ENCODE data around the gene GDF9.

The GDF9 gene, protein sequence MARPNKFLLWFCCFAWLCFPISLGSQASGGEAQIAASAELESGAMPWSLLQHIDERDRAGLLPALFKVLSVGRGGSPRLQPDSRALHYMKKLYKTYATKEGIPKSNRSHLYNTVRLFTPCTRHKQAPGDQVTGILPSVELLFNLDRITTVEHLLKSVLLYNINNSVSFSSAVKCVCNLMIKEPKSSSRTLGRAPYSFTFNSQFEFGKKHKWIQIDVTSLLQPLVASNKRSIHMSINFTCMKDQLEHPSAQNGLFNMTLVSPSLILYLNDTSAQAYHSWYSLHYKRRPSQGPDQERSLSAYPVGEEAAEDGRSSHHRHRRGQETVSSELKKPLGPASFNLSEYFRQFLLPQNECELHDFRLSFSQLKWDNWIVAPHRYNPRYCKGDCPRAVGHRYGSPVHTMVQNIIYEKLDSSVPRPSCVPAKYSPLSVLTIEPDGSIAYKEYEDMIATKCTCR

DNA sequence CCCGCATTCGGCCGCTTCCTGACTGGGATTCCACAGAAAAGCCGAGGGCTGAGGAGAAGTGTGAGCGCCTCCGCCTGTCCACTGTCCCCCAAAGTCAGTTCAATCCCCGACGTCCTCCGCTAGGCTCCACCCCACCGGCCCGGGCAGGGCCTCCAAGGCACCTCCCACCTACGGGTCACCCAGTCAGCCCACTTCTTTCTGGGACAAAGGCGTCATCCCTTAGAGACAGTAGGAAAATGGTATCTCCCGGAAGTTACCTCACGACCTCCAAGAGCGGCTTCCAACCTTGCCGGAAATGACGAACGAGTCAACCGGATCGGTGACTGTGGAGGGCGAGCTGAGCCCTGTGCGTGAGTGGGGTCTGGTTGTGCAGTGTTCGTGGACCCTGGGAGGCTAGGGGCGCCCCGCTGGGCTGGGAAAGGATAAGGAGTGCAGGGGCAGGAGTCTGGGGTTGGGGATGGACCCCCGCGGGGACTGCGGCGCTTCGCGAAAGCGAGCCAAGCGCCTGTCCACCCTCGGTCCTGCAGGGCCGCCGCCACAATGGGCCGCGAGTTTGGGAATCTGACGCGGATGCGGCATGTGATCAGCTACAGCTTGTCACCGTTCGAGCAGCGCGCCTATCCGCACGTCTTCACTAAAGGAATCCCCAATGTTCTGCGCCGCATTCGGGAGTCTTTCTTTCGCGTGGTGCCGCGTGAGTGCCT is at the start of gene GDF9, which contains the start of gene UQCRQ:
GDF9 (minus strand) TSS at position 128 of the 704 bp plus-strand sequence. CDS start 1,936 bp downstream, outside the sequence.
UQCRQ (plus strand) TSS at position 301 of the 704 bp plus-strand sequence; CDS start at position 541, 240 bp downstream.
- Histone ChIP-seq H3K27ac (ENCODE audit: low read length) (peak within 1 kb of the TSS; percentile 94), H3K4me1 (ENCODE audit: control insufficient read depth in 1 of 2, insufficient read depth in 2 of 2, low read length in 2 of 2) (peaks cover 5 to 12% of the 10 kb centered on the region in 2 donors), H3K4me3 (ENCODE audit: low read depth in 1 of 2, low read length in 2 of 2) (peak within 1 kb of the TSS; percentile 89 to 96), H3K36me3 (ENCODE audit: control insufficient read depth in 1 of 2, insufficient read depth in 2 of 2, low read length in 2 of 2) (peaks cover 15 to 28% of the 10 kb centered on the region in 2 donors), H3K27me3 (ENCODE audit: low read depth, low read length) (no peaks in the 10 kb centered on the region), H3K9me3 (ENCODE audit: control insufficient read depth in 1 of 2, low read length in 2 of 2) (no peaks in the 10 kb centered on the region)

- Histone ChIP-seq H3K27ac (ENCODE audit: low read length) (no peak overlapping the region), H3K4me1 (ENCODE audit: control insufficient read depth in 1 of 2, insufficient read depth in 2 of 2, low read length in 2 of 2) (no peaks in the 10 kb centered on the region), H3K36me3 (ENCODE audit: control insufficient read depth in 1 of 2, insufficient read depth in 2 of 2, low read length in 2 of 2) (peaks cover 9 to 29% of the 10 kb centered on the region in 2 donors), H3K9me3 (ENCODE audit: control insufficient read depth in 1 of 2, low read length in 2 of 2) (no peaks in the 10 kb centered on the region), H3K4me3 (ENCODE audit: low read depth in 1 of 2, low read length in 2 of 2) (no peak overlapping the region), H3K27me3 (ENCODE audit: low read depth, low read length) (no peaks in the 10 kb centered on the region)
These were observed 49.4 kb upstream of the GDF9 start for GRCh38 chr5:132915681-132916080.

- H3K36me3 ChIP-seq (ENCODE audit: control insufficient read depth in 1 of 2, insufficient read depth in 2 of 2, low read length in 2 of 2), result peaks cover 6 to 17% of the 10 kb centered on the region in 2 donors
- H3K4me1 ChIP-seq (ENCODE audit: control insufficient read depth in 1 of 2, insufficient read depth in 2 of 2, low read length in 2 of 2), result no peaks in the 10 kb centered on the region
- H3K27ac ChIP-seq (ENCODE audit: low read length), result no peak overlapping the region
- no peaks in the 10 kb centered on the region for H3K27me3 ChIP-seq (ENCODE audit: low read depth, low read length)
- no peaks in the 10 kb centered on the region for H3K9me3 ChIP-seq (ENCODE audit: control insufficient read depth in 1 of 2, low read length in 2 of 2)
- no peak overlapping the region for H3K4me3 ChIP-seq (ENCODE audit: low read depth in 1 of 2, low read length in 2 of 2)
These were observed 43.4 kb upstream of the GDF9 start for GRCh38 chr5:132909702-132910101.

DNA sequence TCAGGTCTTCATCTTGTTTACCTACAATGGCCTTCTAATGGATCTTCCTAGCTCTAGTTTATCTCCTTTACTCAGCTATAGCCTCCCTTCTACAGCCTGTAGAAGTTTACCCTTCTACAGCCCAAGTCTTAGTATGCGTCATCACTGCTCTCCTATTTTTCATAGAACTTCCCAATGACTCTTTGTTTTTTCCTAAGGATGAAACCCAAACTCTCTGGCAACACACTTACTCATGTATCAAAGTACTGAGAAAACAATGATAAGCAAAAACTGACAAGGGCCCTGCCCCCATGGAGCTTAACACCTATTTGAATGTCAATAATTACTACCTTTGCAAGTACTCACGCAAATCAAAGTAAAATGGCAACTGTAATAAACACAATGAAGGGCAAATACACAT is 40.9 kb upstream of the GDF9 start:
- Histone ChIP-seq H3K27ac (ENCODE audit: low read length) (no peak overlapping the region), H3K27me3 (ENCODE audit: low read depth, low read length) (no peaks in the 10 kb centered on the region), H3K36me3 (ENCODE audit: control insufficient read depth in 1 of 2, insufficient read depth in 2 of 2, low read length in 2 of 2) (peaks cover 11 to 14% of the 10 kb centered on the region in 2 donors), H3K4me1 (ENCODE audit: control insufficient read depth in 1 of 2, insufficient read depth in 2 of 2, low read length in 2 of 2) (no peaks in the 10 kb centered on the region), H3K9me3 (ENCODE audit: control insufficient read depth in 1 of 2, low read length in 2 of 2) (no peaks in the 10 kb centered on the region), H3K4me3 (ENCODE audit: low read depth in 1 of 2, low read length in 2 of 2) (no peak overlapping the region)

DNA sequence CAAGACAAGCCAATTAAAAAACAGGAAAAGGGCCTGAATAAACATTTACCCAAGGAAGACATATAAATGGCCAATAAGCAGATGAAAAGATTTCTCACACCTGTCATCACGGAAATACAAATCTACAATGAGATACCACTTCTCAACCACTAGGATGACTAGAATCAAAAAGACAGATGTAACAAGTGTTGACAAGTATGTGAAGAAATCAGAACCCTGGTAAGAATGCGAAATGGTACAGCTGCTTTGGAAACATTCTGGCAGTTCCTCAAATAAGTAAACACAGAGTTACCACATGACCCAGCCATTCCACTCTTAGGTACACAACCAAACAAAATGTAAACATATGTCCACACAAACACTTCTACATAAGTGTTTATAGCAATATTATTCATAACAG is 39.7 kb upstream of the GDF9 start:
- Histone ChIP-seq H3K4me1 (ENCODE audit: control insufficient read depth in 1 of 2, insufficient read depth in 2 of 2, low read length in 2 of 2) (no peaks in the 10 kb centered on the region), H3K9me3 (ENCODE audit: control insufficient read depth in 1 of 2, low read length in 2 of 2) (no peaks in the 10 kb centered on the region), H3K27me3 (ENCODE audit: low read depth, low read length) (no peaks in the 10 kb centered on the region), H3K4me3 (ENCODE audit: low read depth in 1 of 2, low read length in 2 of 2) (no peak overlapping the region), H3K27ac (ENCODE audit: low read length) (no peak overlapping the region), H3K36me3 (ENCODE audit: control insufficient read depth in 1 of 2, insufficient read depth in 2 of 2, low read length in 2 of 2) (peaks cover 9 to 10% of the 10 kb centered on the region in 2 donors)

DNA sequence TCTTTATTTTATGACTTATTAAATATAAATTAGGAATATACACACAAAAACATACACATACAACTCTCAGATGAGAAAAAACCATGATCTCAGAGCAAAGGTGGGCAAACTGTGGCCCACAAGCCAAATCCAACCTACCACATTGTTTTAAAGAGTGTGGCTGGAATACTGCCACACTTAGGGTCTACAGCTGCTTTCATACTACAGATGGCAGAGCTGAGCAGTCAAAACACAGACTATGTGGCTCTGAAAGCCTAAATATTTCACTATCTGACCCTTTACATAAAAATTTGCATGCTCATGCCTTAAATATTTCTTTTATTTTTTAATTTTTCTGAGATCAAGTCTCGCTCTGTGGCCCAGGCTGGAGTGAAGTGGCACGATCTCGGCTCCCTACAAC is 35.5 kb upstream of the GDF9 start:
- Histone ChIP-seq H3K9me3 (ENCODE audit: control insufficient read depth in 1 of 2, low read length in 2 of 2) (no peaks in the 10 kb centered on the region), H3K4me3 (ENCODE audit: low read depth in 1 of 2, low read length in 2 of 2) (no peak overlapping the region), H3K4me1 (ENCODE audit: control insufficient read depth in 1 of 2, insufficient read depth in 2 of 2, low read length in 2 of 2) (no peaks in the 10 kb centered on the region), H3K27me3 (ENCODE audit: low read depth, low read length) (no peaks in the 10 kb centered on the region), H3K36me3 (ENCODE audit: control insufficient read depth in 1 of 2, insufficient read depth in 2 of 2, low read length in 2 of 2) (peaks cover 26 to 33% of the 10 kb centered on the region in 2 donors), H3K27ac (ENCODE audit: low read length) (no peak overlapping the region)

DNA sequence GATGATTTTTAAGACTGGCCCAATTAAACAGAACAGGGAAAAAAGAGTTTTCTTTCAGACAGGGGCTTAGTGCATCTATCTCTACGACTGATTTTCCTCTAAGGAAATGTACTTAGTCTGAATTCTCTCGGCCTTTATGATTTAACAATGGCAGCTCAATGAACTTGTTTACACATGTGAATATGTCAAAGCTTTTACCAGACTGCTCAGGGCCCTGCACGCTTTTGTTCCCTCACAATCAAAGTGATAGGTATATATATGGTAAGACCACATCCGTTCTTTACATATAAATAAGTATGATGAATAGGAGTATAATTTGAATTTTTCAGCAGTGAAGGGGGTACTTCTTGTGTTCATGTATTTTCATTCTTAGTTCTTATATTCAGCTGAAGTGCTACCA is 34.8 kb upstream of the GDF9 start:
- no peaks in the 10 kb centered on the region for H3K27me3 ChIP-seq (ENCODE audit: low read depth, low read length)
- H3K36me3 ChIP-seq (ENCODE audit: control insufficient read depth in 1 of 2, insufficient read depth in 2 of 2, low read length in 2 of 2), result peaks cover 33 to 40% of the 10 kb centered on the region in 2 donors
- peaks cover 0 to 2% of the 10 kb centered on the region in 2 donors for H3K4me1 ChIP-seq (ENCODE audit: control insufficient read depth in 1 of 2, insufficient read depth in 2 of 2, low read length in 2 of 2)
- H3K27ac ChIP-seq (ENCODE audit: low read length), result no peak overlapping the region
- H3K9me3 ChIP-seq (ENCODE audit: control insufficient read depth in 1 of 2, low read length in 2 of 2), result no peaks in the 10 kb centered on the region
- no peak overlapping the region for H3K4me3 ChIP-seq (ENCODE audit: low read depth in 1 of 2, low read length in 2 of 2)

- Histone ChIP-seq H3K4me1 (ENCODE audit: control insufficient read depth in 1 of 2, insufficient read depth in 2 of 2, low read length in 2 of 2) (peaks cover 0 to 10% of the 10 kb centered on the region in 2 donors), H3K9me3 (ENCODE audit: control insufficient read depth in 1 of 2, low read length in 2 of 2) (no peaks in the 10 kb centered on the region), H3K4me3 (ENCODE audit: low read depth in 1 of 2, low read length in 2 of 2) (no peak overlapping the region), H3K27me3 (ENCODE audit: low read depth, low read length) (no peaks in the 10 kb centered on the region), H3K36me3 (ENCODE audit: control insufficient read depth in 1 of 2, insufficient read depth in 2 of 2, low read length in 2 of 2) (peaks cover 48 to 50% of the 10 kb centered on the region in 2 donors), H3K27ac (ENCODE audit: low read length) (no peak overlapping the region)
These were observed 31.8 kb upstream of the GDF9 start for GRCh38 chr5:132898094-132898493.

DNA sequence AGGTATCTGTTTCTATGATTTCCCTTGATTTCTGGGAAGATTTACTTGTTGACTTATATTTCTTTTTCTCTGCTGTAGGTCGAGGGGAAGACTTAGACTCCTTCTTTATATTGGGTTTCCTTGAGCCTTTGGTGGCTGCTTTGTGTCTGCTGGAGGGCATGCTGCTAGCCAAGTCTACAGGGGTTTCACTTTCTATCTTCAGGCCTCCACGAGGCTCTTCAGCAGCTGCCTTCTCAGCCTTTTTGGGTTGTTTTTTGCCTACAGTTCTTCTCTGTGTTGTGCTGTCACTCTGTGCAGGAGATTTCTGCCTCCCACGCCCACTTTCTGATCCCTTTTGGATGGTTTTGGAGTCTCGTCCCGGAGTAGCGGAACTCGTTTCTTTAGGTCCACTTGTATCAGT is 30.4 kb upstream of the GDF9 start:
- no peak overlapping the region for H3K27ac ChIP-seq (ENCODE audit: low read length)
- H3K4me1 ChIP-seq (ENCODE audit: control insufficient read depth in 1 of 2, insufficient read depth in 2 of 2, low read length in 2 of 2), result peaks cover 0 to 10% of the 10 kb centered on the region in 2 donors
- no peaks in the 10 kb centered on the region for H3K9me3 ChIP-seq (ENCODE audit: control insufficient read depth in 1 of 2, low read length in 2 of 2)
- H3K27me3 ChIP-seq (ENCODE audit: low read depth, low read length), result no peaks in the 10 kb centered on the region
- peaks cover 55 to 58% of the 10 kb centered on the region in 2 donors for H3K36me3 ChIP-seq (ENCODE audit: control insufficient read depth in 1 of 2, insufficient read depth in 2 of 2, low read length in 2 of 2)
- no peak overlapping the region for H3K4me3 ChIP-seq (ENCODE audit: low read depth in 1 of 2, low read length in 2 of 2)

- H3K9me3 ChIP-seq (ENCODE audit: control insufficient read depth in 1 of 2, low read length in 2 of 2), result no peaks in the 10 kb centered on the region
- no peak overlapping the region for H3K4me3 ChIP-seq (ENCODE audit: low read depth in 1 of 2, low read length in 2 of 2)
- H3K4me1 ChIP-seq (ENCODE audit: control insufficient read depth in 1 of 2, insufficient read depth in 2 of 2, low read length in 2 of 2), result peaks cover 0 to 10% of the 10 kb centered on the region in 2 donors
- H3K27ac ChIP-seq (ENCODE audit: low read length), result no peak overlapping the region
- H3K36me3 ChIP-seq (ENCODE audit: control insufficient read depth in 1 of 2, insufficient read depth in 2 of 2, low read length in 2 of 2), result peaks cover 56 to 58% of the 10 kb centered on the region in 2 donors
- no peaks in the 10 kb centered on the region for H3K27me3 ChIP-seq (ENCODE audit: low read depth, low read length)
These were observed 29.5 kb upstream of the GDF9 start for GRCh38 chr5:132895719-132896305.

- Histone ChIP-seq H3K4me3 (ENCODE audit: low read depth in 1 of 2, low read length in 2 of 2) (no peak overlapping the region), H3K4me1 (ENCODE audit: control insufficient read depth in 1 of 2, insufficient read depth in 2 of 2, low read length in 2 of 2) (peaks cover 0 to 6% of the 10 kb centered on the region in 2 donors), H3K27me3 (ENCODE audit: low read depth, low read length) (no peaks in the 10 kb centered on the region), H3K36me3 (ENCODE audit: control insufficient read depth in 1 of 2, insufficient read depth in 2 of 2, low read length in 2 of 2) (peaks cover 52 to 58% of the 10 kb centered on the region in 2 donors), H3K27ac (ENCODE audit: low read length) (no peak overlapping the region), H3K9me3 (ENCODE audit: control insufficient read depth in 1 of 2, low read length in 2 of 2) (no peaks in the 10 kb centered on the region)
These were observed 24.5 kb upstream of the GDF9 start for GRCh38 chr5:132890817-132891216.
